IMR-90 (cell line): Measurements from ENCODE around the gene CCDC116. TPM values are rescaled to one million over a fixed set of nuclear protein-coding genes. Genes with fewer than 3 reads are reported as not detected.
A peak's percentile ranks its signal among the peaks of the same experiment; 100 is the strongest.

ENCODE experiments used
- ATAC-seq: fragments of 200-7000 bp; cut with Tn5 transposase; 2 replicates; pipeline ENCODE4 v1.9.1; 2020; ENCODE audit warnings: low read depth, mild to moderate bottlenecking, moderate library complexity
- BruUV-seq: library from RNA; stranded (reverse); fragments of 400-500 nt; replicated peaks from 2 replicates; lab custom pipeline; 2021; lab: Mats Ljungman, UMichigan
- CTCF ChIA-PET: fragments of 300-600 bp; formaldehyde crosslinking; extraction: SDS; loops from one replicate; lab custom pipeline; 2021; ENCODE audit warnings: antibody characterized with exemption; lab: Yijun Ruan, JAX
- POLR2A ChIA-PET: fragments of 300-600 bp; sonication (Branson Sonifier 250); formaldehyde crosslinking; loops from one replicate; lab custom pipeline; 2022; ENCODE audit warnings: antibody characterized with exemption; ENCODE audit not compliant: unreplicated experiment; lab: Charles Lee
- DNase-seq: peaks from one replicate; pipeline ENCODE4 v3.0.0; 2013
- H2AFZ ChIP-seq: replicated peaks from 2 replicates; pipeline ENCODE3; 2013; ENCODE audit warnings: low read length, mild to moderate bottlenecking; ENCODE audit not compliant: poor library complexity
- H2AK5ac ChIP-seq: 2 replicates; pipeline ENCODE4 v1.6.1; 2013; ENCODE audit warnings: low read depth, low read length, inconsistent platforms
- H2AK9ac ChIP-seq: replicated peaks from 2 replicates; pipeline ENCODE3; 2013; ENCODE audit warnings: mild to moderate bottlenecking, low read depth, low read length, moderate library complexity; ENCODE audit not compliant: poor library complexity
- H2BK120ac ChIP-seq: 2 replicates; pipeline ENCODE4 v1.6.1; 2013; ENCODE audit warnings: low read depth, low read length, inconsistent platforms
- H2BK15ac ChIP-seq: 3 replicates; pipeline ENCODE4 v1.6.1; 2013; ENCODE audit warnings: low read depth, low read length, inconsistent platforms
- H2BK20ac ChIP-seq: 2 replicates; pipeline ENCODE4 v1.6.1; 2013; ENCODE audit warnings: low read depth, mild to moderate bottlenecking, inconsistent platforms, low read length, moderate library complexity
- H2BK5ac ChIP-seq: 2 replicates; pipeline ENCODE4 v1.6.1; 2013; ENCODE audit warnings: mild to moderate bottlenecking, low read depth, low read length, inconsistent platforms; ENCODE audit not compliant: poor library complexity, severe bottlenecking
- H3K14ac ChIP-seq: replicated peaks from 2 replicates; pipeline ENCODE4 v1.6.1; 2013; ENCODE audit warnings: low read depth, low read length, inconsistent platforms
- H3K18ac ChIP-seq: 2 replicates; pipeline ENCODE4 v1.6.1; 2013; ENCODE audit warnings: low read depth, low read length, control low read depth
- H3K23ac ChIP-seq: 2 replicates; pipeline ENCODE4 v1.6.1; 2013; ENCODE audit warnings: low read depth, low read length, inconsistent platforms
- H3K27ac ChIP-seq: 2 replicates; pipeline ENCODE4 v1.5.1; 2013; ENCODE audit warnings: mild to moderate bottlenecking, control low read depth, low read length; ENCODE audit not compliant: insufficient read depth
- H3K27me3 ChIP-seq: 2 replicates; pipeline ENCODE4 v1.6.1; 2013; ENCODE audit warnings: low read length; ENCODE audit not compliant: control insufficient read depth, insufficient read depth
- H3K36me3 ChIP-seq: 2 replicates; pipeline ENCODE4 v1.6.1; 2013; ENCODE audit warnings: low read length, mixed read lengths; ENCODE audit not compliant: control insufficient read depth, insufficient read depth
- H3K4ac ChIP-seq: 2 replicates; pipeline ENCODE4 v1.6.1; 2013; ENCODE audit warnings: low read depth, low read length, inconsistent platforms
- H3K4me1 ChIP-seq: 2 replicates; pipeline ENCODE4 v1.6.1; 2013; ENCODE audit warnings: low read length, mixed read lengths; ENCODE audit not compliant: control insufficient read depth, insufficient read depth
- H3K4me2 ChIP-seq: 2 replicates; pipeline ENCODE4 v1.6.1; 2013; ENCODE audit warnings: low read depth, mild to moderate bottlenecking, control low read depth, low read length, moderate library complexity
- H3K4me3 ChIP-seq: 2 replicates; pipeline ENCODE4 v1.5.1; 2013; ENCODE audit warnings: low read depth, mild to moderate bottlenecking, control low read depth, low read length, moderate library complexity; ENCODE audit not compliant: insufficient read depth
- H3K56ac ChIP-seq: 2 replicates; pipeline ENCODE4 v1.6.1; 2013; ENCODE audit warnings: low read length, inconsistent platforms; ENCODE audit not compliant: insufficient read depth; ENCODE audit errors: extremely low read depth
- H3K79me1 ChIP-seq, 2 experiments: 2 replicates each; pipeline ENCODE4 v1.6.1; 2013; ENCODE audit warnings: low read length in 2 of 2, inconsistent platforms in 1 of 2, low read depth in 1 of 2
- H3K9ac ChIP-seq: 2 replicates; pipeline ENCODE4 v1.6.1; 2013; ENCODE audit warnings: low read depth, low read length, control low read depth
- H3K9me1 ChIP-seq: 2 replicates; pipeline ENCODE4 v1.6.1; 2013; ENCODE audit warnings: low read length, inconsistent platforms; ENCODE audit not compliant: insufficient read depth
- H3K9me3 ChIP-seq: 2 replicates; pipeline ENCODE4 v1.6.1; 2013; ENCODE audit warnings: low read length; ENCODE audit not compliant: control insufficient read depth, insufficient read depth
- H4K20me1 ChIP-seq: 2 replicates; pipeline ENCODE4 v1.6.1; 2013; ENCODE audit warnings: low read length, inconsistent platforms; ENCODE audit not compliant: insufficient read depth
- H4K5ac ChIP-seq: 2 replicates; pipeline ENCODE4 v1.6.1; 2013; ENCODE audit warnings: mild to moderate bottlenecking, low read depth, low read length, control low read depth
- H4K8ac ChIP-seq, 2 experiments: 2 replicates each; pipeline ENCODE4 v1.6.1; 2013; ENCODE audit warnings: low read depth in 2 of 2, low read length in 2 of 2, control low read depth in 1 of 2, inconsistent platforms in 1 of 2
- H4K91ac ChIP-seq: 2 replicates; pipeline ENCODE4 v1.6.1; 2013; ENCODE audit warnings: low read depth, low read length, inconsistent platforms; ENCODE audit not compliant: insufficient read depth
- MAFK ChIP-seq: IDR thresholded peaks from 2 replicates; pipeline ENCODE4 v1.6.1; 2012; ENCODE audit warnings: low read depth, low read length, improper control_type of control experiment
- WGBS, 2 experiments: methylation state at CpG; one replicate each; pipeline versions ENCODE4 v1.1.5 to v1.1.7; 2013; ENCODE audit warnings: missing lambda C conversion rate in 2 of 2; ENCODE audit not compliant: insufficient read length in 1 of 2; ENCODE audit errors: extremely low coverage in 2 of 2; 5-methylcytosine and 5-hydroxymethylcytosine counted together
- dilution Hi-C: fragments of 300-500 bp; cut with HindIII; formaldehyde crosslinking; loops from one replicate; pipeline ENCODE4 v1.14.3; 2018; ENCODE audit warnings: low sequenced_read_pairs; ENCODE audit not compliant: unreplicated experiment
- in situ Hi-C: fragments of 300-500 bp; cut with MboI; formaldehyde crosslinking; loops from 3 replicates; pipeline ENCODE4 v1.14.3; 2019; ENCODE audit warnings: low sequenced_read_pairs, inconsistent platforms, mixed read lengths
- intact Hi-C: fragments of 100-400 bp; cut with micrococcal nuclease; formaldehyde crosslinking; loops from 2 replicates; pipeline ENCODE4 v1.10.0; 2022
- polyA plus RNA-seq, 3 experiments: library from polyadenylated mRNA; depleted of rRNA; stranded (reverse); fragments of >200 nt; gene quantifications; 2 replicates each; pipeline ENCODE4 v1.2.3, GENCODE V29; 2012; ENCODE audit warnings: low replicate concordance in 1 of 3
- total RNA-seq: library from RNA; depleted of rRNA; stranded (reverse); fragments of >200 nt; gene quantifications from 2 replicates; pipeline ENCODE4 v1.2.3, GENCODE V29; 2012

The CCDC116 gene
- total and polyA plus RNA-seq, 2 of the 4 experiments (the other 2 are of a cell fraction), result under 0.01 to 0.27 TPM

GRCh38 chr22:21621025-21621424, 11.5 kb upstream of the CCDC116 start:
- H2AK9ac ChIP-seq, result no peak overlapping the region
- H3K9me1 ChIP-seq, result peaks cover 17% of the 10 kb centered on the region
- peaks cover 28 to 77% of the 10 kb centered on the region in 2 experiments for H3K79me1 ChIP-seq
- no peak overlapping the region for H3K4me2 ChIP-seq
- in situ Hi-C loops (no loop called here), dilution Hi-C loops (no loop called here), intact Hi-C loops (no loop called here)
- TF ChIP-seq MAFK, result no peak
- H4K20me1 ChIP-seq, result peaks cover 88% of the 10 kb centered on the region
- H2BK15ac ChIP-seq, result no peak overlapping the region
- ATAC-seq, result no peak
- H4K91ac ChIP-seq, result no peak overlapping the region
- H3K4me3 ChIP-seq, result no peak overlapping the region
- H3K9me3 ChIP-seq, result no peaks in the 10 kb centered on the region
- no peak overlapping the region for H3K14ac ChIP-seq
- H3K4me1 ChIP-seq, result peaks cover 11% of the 10 kb centered on the region
- H2BK20ac ChIP-seq, result no peak overlapping the region
- no peak overlapping the region for H3K4ac ChIP-seq
- no peak overlapping the region for H3K18ac ChIP-seq
- H3K27ac ChIP-seq, result no peak overlapping the region
- DNase-seq, result no peak
- no peak overlapping the region for H2BK5ac ChIP-seq
- H2AFZ ChIP-seq, result no peak overlapping the region
- no peak overlapping the region for H4K5ac ChIP-seq
- H2AK5ac ChIP-seq, result no peak overlapping the region
- no TSS peak for BruUV-seq
- H3K23ac ChIP-seq, result 0 out of 2 replicates have a peak overlapping the region, but pooled peaks have one; percentile 33
- ChIA-PET POLR2A (no interaction called here), CTCF (no interaction called here)
- no peak overlapping the region for H2BK120ac ChIP-seq
- H3K9ac ChIP-seq, result no peak overlapping the region
- WGBS, 2 experiments, result no CpG with 5 or more reads among the region's 3 CpGs
- no peaks in the 10 kb centered on the region for H3K27me3 ChIP-seq
- no peak overlapping the region for H4K8ac ChIP-seq
- peaks cover 25% of the 10 kb centered on the region for H3K36me3 ChIP-seq
- no peak overlapping the region for H3K56ac ChIP-seq
